GM19395 (cell line): ENCODE results near the gene STAU1.

Experiments used
- ATAC-seq: cut with Tn5 transposase; IDR thresholded peaks from one replicate; pipeline ENCODE4 v1.9.1; 2021; ENCODE audit warnings: mild to moderate bottlenecking, moderate library complexity; ENCODE audit not compliant: unreplicated experiment

STAU1 gene

GRCh38 chr20:49078310-49078709 is 109.8 kb downstream of the STAU1 start:
- no peak for ATAC-seq

GRCh38 chr20:49074521-49074920 is 113.6 kb downstream of the STAU1 start:
- ATAC-seq = no peak
